DMS114 treated with DMSO at 0.1 percent for 48 hours (cell line): Measurements from ENCODE around the gene CSH2.
"Not testable (repeated sequence)": the region's sequence is repeated elsewhere in the genome, so short reads cannot be mapped to it uniquely, and the experiment has no call there.

Experiments used
- DNase-seq: peaks from one replicate; lab custom pipeline; 2025; ENCODE audit not compliant: unreplicated experiment; lab: John Stamatoyannopoulos, UW

CSH2 gene

GRCh38 chr17:63856425-63856824, 17.1 kb downstream of the CSH2 start:
- DNase-seq: not testable (repeated sequence)

- no peak for DNase-seq
Measured at GRCh38 chr17:63855185-63855584, 18.3 kb downstream of the CSH2 start.

GRCh38 chr17:63854709-63855108, 18.8 kb downstream of the CSH2 start:
- DNase-seq: no peak

- DNase-seq: no peak
Measured at GRCh38 chr17:63853260-63853659, 20.2 kb downstream of the CSH2 start.

- DNase-seq: no peak
Measured at GRCh38 chr17:63850401-63850800, 23.1 kb downstream of the CSH2 start.

- DNase-seq: peak; percentile 87
Measured at GRCh38 chr17:63848834-63849689, 24.4 kb downstream of the CSH2 start.

- no peak for DNase-seq
Measured at GRCh38 chr17:63847525-63848249, 25.8 kb downstream of the CSH2 start.

- DNase-seq: no peak
Measured at GRCh38 chr17:63845509-63845908, 28.0 kb downstream of the CSH2 start.

GRCh38 chr17:63843910-63844677, 29.4 kb downstream of the CSH2 start:
- DNase-seq: no peak

GRCh38 chr17:63843387-63843888, 30.0 kb downstream of the CSH2 start:
- DNase-seq: not testable (repeated sequence)

- DNase-seq: peak; percentile 89
Measured at GRCh38 chr17:63842540-63843386, 30.7 kb downstream of the CSH2 start, which contains the start of gene SMARCD2. SMARCD2 (minus strand) TSS chr17:63842685; CDS start chr17:63842674, 11 bp downstream.

GRCh38 chr17:63842173-63842539, 31.3 kb downstream of the CSH2 start:
- no peak for DNase-seq

GRCh38 chr17:63841350-63842172, 31.9 kb downstream of the CSH2 start:
- DNase-seq: no peak

- no peak for DNase-seq
Measured at GRCh38 chr17:63840591-63841349, 32.7 kb downstream of the CSH2 start.

GRCh38 chr17:63838631-63839171, 34.8 kb downstream of the CSH2 start:
- DNase-seq: no peak

GRCh38 chr17:63837962-63838600, 35.4 kb downstream of the CSH2 start:
- DNase-seq: no peak

GRCh38 chr17:63837480-63837879, 36.0 kb downstream of the CSH2 start:
- DNase-seq: no peak

GRCh38 chr17:63836811-63837210, 36.7 kb downstream of the CSH2 start:
- DNase-seq: no peak
